HuH-7.5 (cell line): ENCODE measurements around the gene STN1.

Experiments used
- DNase-seq: peaks from one replicate; pipeline ENCODE4 v3.0.0; 2011; ENCODE audit warnings: low spot score

Gene STN1

GRCh38 chr10:103929381-103929921 lies 11.5 kb upstream of the STN1 start:
- DNase-seq, result no peak

GRCh38 chr10:103928784-103929183 lies 10.8 kb upstream of the STN1 start:
- DNase-seq, result no peak

- DNase-seq, result no peak
Measured at GRCh38 chr10:103926722-103927319, 8.8 kb upstream of the STN1 start.

GRCh38 chr10:103925591-103925990 lies 7.6 kb upstream of the STN1 start:
- no peak for DNase-seq

GRCh38 chr10:103923502-103923901 lies 5.5 kb upstream of the STN1 start:
- DNase-seq, result no peak

GRCh38 chr10:103922659-103923058 lies 4.7 kb upstream of the STN1 start:
- DNase-seq, result no peak

GRCh38 chr10:103921750-103922195 lies 3.8 kb upstream of the STN1 start:
- DNase-seq, result no peak

GRCh38 chr10:103921248-103921647 lies 3.3 kb upstream of the STN1 start:
- DNase-seq, result no peak

GRCh38 chr10:103919648-103920025 lies 1.7 kb upstream of the STN1 start:
- DNase-seq, result no peak

GRCh38 chr10:103917302-103918052 lies 507 bp downstream of the STN1 start:
- no peak for DNase-seq

- no peak for DNase-seq
Measured at GRCh38 chr10:103916876-103917275, 1.1 kb downstream of the STN1 start.

GRCh38 chr10:103916254-103916653 lies 1.7 kb downstream of the STN1 start:
- DNase-seq, result no peak

GRCh38 chr10:103915796-103916195 lies 2.2 kb downstream of the STN1 start:
- DNase-seq, result no peak

- no peak for DNase-seq
Measured at GRCh38 chr10:103912759-103913158, 5.2 kb downstream of the STN1 start.

- DNase-seq, result no peak
Measured at GRCh38 chr10:103911021-103911459, 6.9 kb downstream of the STN1 start.

GRCh38 chr10:103910442-103911012 lies 7.5 kb downstream of the STN1 start:
- DNase-seq, result no peak

- no peak for DNase-seq
Measured at GRCh38 chr10:103905441-103905840, 12.5 kb downstream of the STN1 start.

GRCh38 chr10:103901299-103901698 lies 16.7 kb downstream of the STN1 start:
- no peak for DNase-seq

- no peak for DNase-seq
Measured at GRCh38 chr10:103899312-103899711, 18.7 kb downstream of the STN1 start.

- DNase-seq, result no peak
Measured at GRCh38 chr10:103897241-103897774, 20.7 kb downstream of the STN1 start.

GRCh38 chr10:103896225-103896624 lies 21.8 kb downstream of the STN1 start:
- DNase-seq, result no peak

- DNase-seq, result no peak
Measured at GRCh38 chr10:103895411-103896186, 22.4 kb downstream of the STN1 start.
